GM03348 (cell line): Measurements from ENCODE around the gene LMOD3.

Experiments used
- DNase-seq: peaks from one replicate; pipeline ENCODE4 v3.0.0; 2012; ENCODE audit warnings: low spot score

The LMOD3 gene

DNA sequence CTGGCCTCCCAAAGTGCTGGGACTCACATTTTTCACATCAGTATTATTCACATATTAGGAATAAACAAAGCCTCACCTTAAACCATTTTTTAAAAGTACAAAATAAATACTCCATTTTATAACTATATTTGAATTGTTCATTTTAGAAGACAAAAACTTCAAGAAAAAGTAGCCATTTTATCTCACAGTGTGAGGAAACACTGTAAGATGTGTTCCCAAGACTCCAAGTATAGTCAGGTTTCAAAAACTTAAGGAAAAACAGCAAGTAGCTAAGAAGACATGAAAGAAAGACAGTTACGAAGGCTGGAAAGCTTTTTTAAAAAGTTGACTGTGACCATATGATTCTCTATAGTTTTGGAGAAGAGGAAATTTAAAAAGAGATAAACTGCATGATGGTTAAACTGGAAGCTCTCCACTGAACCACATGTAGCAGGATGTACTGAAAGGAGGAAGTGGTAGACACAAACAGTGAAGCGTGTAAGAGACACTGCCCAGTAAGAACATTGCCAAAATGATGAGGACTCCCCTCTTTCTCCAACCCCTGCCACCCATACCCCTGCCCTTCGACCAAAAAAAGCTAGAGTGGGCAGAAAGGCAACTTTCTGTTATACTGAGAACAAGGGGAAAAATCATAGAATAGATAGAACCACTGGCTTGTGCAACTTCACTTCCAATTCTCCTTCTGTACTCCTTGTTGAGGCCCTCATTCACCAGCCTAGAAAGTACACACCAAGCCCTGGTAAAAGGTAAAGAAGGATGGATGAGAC lies 64.0 kb downstream of the LMOD3 start:
- DNase-seq: no peak
